Erythroblast (primary cell): ENCODE data around the gene TCHH.

ENCODE experiments used
- GATA1 ChIP-seq: IDR thresholded peaks from 2 replicates; pipeline ENCODE4 v1.6.1; 2011; ENCODE audit warnings: low read depth, mild to moderate bottlenecking, control low read depth, low read length, moderate library complexity
- POLR2A ChIP-seq: IDR thresholded peaks from 2 replicates; pipeline ENCODE4 v1.6.1; 2011; ENCODE audit warnings: mild to moderate bottlenecking, low read length

- TF ChIP-seq POLR2A (no peak), GATA1 (no peak)
Measured at GRCh38 chr1:152159144-152159543, 43.9 kb upstream of the TCHH start, which contains the start of gene RPTN.
